LNCaP clone FGC (cell line): ENCODE data around the gene ARHGEF19.
"Not testable (repeated sequence)": the region's sequence is repeated elsewhere in the genome, so short reads cannot be mapped to it uniquely, and the experiment has no call there.

Source experiments
- DNase-seq: peaks from one replicate; pipeline ENCODE4 v3.0.0-alpha.2; 2011; ENCODE audit warnings: low read depth
- H3K4me3 ChIP-seq: 2 replicates; pipeline ENCODE4 v1.5.1; 2011; ENCODE audit warnings: mild to moderate bottlenecking, low read depth, low read length, control low read depth
- CTCF ChIP-seq: IDR thresholded peaks from 2 replicates; pipeline ENCODE4 v1.5.1; 2012; ENCODE audit warnings: mild to moderate bottlenecking; ENCODE audit not compliant: control insufficient read depth, insufficient read depth; ENCODE audit errors: extremely low read depth

Gene ARHGEF19

GRCh38 chr1:16212251-16212961 is at the start of gene ARHGEF19:
Gene ARHGEF19 (minus strand): TSS chr1:16212652. CDS start chr1:16209054, 3,598 bp downstream.
- no peak for DNase-seq
- H3K4me3 ChIP-seq: no peak within 1 kb of the TSS
- TF ChIP-seq CTCF: no peak

GRCh38 chr1:16262067-16262466 is 49.6 kb upstream of the ARHGEF19 start:
- no peak overlapping the region for H3K4me3 ChIP-seq
- TF ChIP-seq CTCF: no peak
- no peak for DNase-seq

DNA sequence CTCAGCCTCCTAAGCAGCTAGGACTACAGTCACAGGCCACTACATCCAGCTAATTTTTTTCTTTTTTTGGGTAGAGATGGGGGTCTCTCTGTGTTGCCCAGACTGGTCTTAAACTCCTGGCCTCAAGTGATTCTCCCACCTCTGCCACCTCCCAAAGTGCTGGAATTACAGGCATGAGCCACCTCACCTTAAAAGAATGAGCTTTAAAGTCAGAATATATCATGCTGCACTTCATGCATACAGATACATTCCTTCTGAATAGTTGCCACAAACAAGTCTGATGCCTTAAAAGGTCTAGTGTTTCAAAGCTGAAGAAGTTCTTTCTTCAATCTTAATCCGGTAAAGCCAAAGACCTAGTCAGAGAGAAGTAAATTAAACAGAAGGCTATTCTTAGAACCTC is 48.4 kb upstream of the ARHGEF19 start:
- no peak for TF ChIP-seq CTCF
- no peak for DNase-seq
- H3K4me3 ChIP-seq: no peak overlapping the region

GRCh38 chr1:16258591-16259135 is 46.2 kb upstream of the ARHGEF19 start:
- no peak overlapping the region for H3K4me3 ChIP-seq
- TF ChIP-seq CTCF: no peak
- no peak for DNase-seq

DNA sequence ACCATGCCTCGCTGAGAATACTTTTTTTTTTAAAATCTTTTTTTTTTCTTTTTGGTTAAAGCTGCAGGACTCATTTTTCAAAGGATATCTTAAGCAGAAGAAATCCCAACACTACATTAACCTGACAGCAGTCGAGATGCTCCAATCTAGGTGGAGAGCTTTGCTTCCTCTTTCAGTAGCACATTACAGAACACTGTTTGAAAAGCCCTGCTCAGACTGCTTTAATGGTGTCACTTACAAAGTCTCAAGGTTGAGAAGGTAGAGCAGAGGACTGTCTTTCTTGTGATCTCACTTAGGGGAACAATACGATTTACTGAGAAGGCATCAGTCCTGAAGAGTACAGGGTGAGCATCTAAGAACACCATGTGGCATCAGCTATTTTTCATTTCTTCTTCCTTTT is 45.5 kb upstream of the ARHGEF19 start:
- H3K4me3 ChIP-seq: no peak overlapping the region
- TF ChIP-seq CTCF: no peak
- DNase-seq: no peak

DNA sequence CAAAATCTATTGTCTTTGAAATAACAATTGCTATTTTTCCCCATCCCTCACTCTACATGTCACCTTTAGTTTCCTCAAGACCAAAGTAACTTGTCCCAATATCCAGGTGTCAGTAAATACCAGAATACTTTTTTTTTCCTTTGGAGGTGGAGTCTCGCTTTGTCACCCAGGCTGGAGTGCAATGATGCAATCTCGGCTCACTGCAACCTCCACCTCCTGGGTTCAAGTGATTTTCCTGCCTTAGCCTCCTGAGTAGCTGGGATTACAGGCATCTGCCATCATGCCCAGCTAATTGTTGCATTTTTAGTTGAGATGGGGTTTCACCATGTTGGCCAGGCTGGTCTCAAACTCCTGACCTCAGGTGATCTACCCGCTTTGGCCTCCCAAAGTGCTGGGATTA is 45.1 kb upstream of the ARHGEF19 start:
- DNase-seq: not testable (repeated sequence)

GRCh38 chr1:16256478-16256877 is 44.0 kb upstream of the ARHGEF19 start:
- no peak overlapping the region for H3K4me3 ChIP-seq
- no peak for DNase-seq
- TF ChIP-seq CTCF: no peak

More for the DNA sequence above, 45.1 kb upstream of the ARHGEF19 start:
- H3K4me3 ChIP-seq: not testable (repeated sequence)
